Measurements from ENCODE around the gene RIPOR2.
A peak's percentile ranks its signal among the peaks of the same experiment; 100 is the strongest.
"Not testable (repeated sequence)": the region's sequence is repeated elsewhere in the genome, so short reads cannot be mapped to it uniquely, and the experiment has no call there.

Gene RIPOR2

DNA sequence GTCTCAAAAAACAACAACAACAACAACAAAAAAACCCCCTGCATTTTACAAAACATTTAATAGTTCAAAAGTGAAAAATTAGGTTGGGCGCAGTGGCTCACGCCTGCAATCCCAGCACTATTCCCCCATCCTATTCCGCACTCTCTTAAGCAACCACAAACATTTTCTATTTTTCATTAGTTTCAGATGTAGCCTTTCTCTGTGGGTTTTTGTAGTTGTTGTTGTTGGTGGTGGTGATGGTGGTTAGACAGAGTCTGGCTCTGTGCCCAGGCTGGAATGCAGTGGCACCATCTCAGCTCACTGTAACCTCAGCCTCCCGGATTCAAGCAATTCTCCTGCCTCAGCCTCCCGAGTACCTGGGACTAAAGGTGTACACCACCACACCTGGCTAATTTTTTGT is 167.4 kb downstream of the RIPOR2 start:
- H3K4me2 ChIP-seq (ENCODE audit: low read length) = no peak overlapping the region

DNA sequence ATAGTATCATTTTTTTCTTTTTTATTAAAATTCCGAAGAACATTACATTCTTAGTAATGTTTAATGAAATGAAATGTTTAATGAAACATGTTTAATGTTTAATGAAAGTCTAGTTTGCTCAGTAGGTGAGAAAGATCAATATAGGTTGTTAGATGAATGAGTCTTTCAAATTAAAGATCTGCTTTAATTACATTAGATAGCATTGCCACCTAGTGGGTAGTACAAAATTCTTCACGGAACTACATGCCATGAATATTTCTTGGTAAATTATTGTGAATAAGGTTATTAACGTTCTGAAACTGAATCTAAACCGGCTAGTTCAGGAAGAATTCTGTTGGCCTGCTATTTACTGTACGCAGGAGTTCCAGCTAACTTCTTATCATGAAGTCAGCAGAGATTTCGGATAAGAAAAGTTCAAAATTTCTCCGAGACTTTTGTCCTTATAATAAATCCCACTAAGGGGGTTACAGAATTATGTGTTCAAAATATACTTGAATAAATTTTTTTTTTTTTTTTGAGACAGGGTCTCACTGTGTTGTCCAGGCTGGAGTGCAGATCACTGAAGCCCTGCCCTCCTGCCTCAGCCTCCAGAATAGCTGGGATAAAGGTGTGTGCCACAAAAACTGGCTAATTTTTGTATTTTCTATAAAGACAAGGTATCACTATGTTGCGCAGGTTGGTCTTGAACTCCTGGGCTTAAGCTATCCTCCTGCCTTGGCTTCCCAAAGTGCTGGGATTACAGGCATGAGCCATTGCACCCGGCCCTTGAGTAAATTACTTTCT is 168.9 kb downstream of the RIPOR2 start:
- Histone ChIP-seq H4K20me1 (ENCODE audit: insufficient read depth, low read length) (no peaks in the 10 kb centered on the region), H3K79me2 (ENCODE audit: low read length) (no peaks in the 10 kb centered on the region), H2AFZ (ENCODE audit: low read depth, low read length) (peak overlapping the region; percentile 59), H3K4me1 (ENCODE audit: low read length) (peaks cover 2% of the 10 kb centered on the region), H3K4me3 (ENCODE audit: low read length) (peak overlapping the region; percentile 60), H3K27ac (ENCODE audit: low read length) (no peak overlapping the region), H3K9ac (ENCODE audit: low read length) (peak overlapping the region; percentile 15; the same call in 1 of the 2 replicates), H3K36me3 (replicated peaks; ENCODE audit: low read depth, low read length) (no peaks in the 10 kb centered on the region), H3K4me2 (ENCODE audit: low read length) (peak overlapping the region; percentile 65), H3K9me3 (ENCODE audit: insufficient read depth, low read length) (no peaks in the 10 kb centered on the region), H3K27me3 (ENCODE audit: low read depth, low read length) (no peaks in the 10 kb centered on the region)
- TF ChIP-seq, protein P1, sequence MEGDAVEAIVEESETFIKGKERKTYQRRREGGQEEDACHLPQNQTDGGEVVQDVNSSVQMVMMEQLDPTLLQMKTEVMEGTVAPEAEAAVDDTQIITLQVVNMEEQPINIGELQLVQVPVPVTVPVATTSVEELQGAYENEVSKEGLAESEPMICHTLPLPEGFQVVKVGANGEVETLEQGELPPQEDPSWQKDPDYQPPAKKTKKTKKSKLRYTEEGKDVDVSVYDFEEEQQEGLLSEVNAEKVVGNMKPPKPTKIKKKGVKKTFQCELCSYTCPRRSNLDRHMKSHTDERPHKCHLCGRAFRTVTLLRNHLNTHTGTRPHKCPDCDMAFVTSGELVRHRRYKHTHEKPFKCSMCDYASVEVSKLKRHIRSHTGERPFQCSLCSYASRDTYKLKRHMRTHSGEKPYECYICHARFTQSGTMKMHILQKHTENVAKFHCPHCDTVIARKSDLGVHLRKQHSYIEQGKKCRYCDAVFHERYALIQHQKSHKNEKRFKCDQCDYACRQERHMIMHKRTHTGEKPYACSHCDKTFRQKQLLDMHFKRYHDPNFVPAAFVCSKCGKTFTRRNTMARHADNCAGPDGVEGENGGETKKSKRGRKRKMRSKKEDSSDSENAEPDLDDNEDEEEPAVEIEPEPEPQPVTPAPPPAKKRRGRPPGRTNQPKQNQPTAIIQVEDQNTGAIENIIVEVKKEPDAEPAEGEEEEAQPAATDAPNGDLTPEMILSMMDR (IDR thresholded peaks at IDR 0.05; ENCODE audit: low read depth, low read length) = peak; percentile 58
- TF ChIP-seq EZH2phosphoT487 (IDR thresholded peaks at IDR 0.05; ENCODE audit: low read depth) = no peak

More for the DNA sequence above, 167.4 kb downstream of the RIPOR2 start:
- H3K9ac ChIP-seq (ENCODE audit: low read length) = no peak overlapping the region
- H3K4me3 ChIP-seq (ENCODE audit: low read length) = no peak overlapping the region
- TF ChIP-seq, protein P1 (IDR thresholded peaks at IDR 0.05; ENCODE audit: low read depth, low read length) = no peak
- TF ChIP-seq EZH2phosphoT487 (IDR thresholded peaks at IDR 0.05; ENCODE audit: low read depth) = no peak
- H3K27ac ChIP-seq (ENCODE audit: low read length) = no peak overlapping the region
- H3K79me2 ChIP-seq (ENCODE audit: low read length) = no peaks in the 10 kb centered on the region
- no peaks in the 10 kb centered on the region for H3K27me3 ChIP-seq (ENCODE audit: low read depth, low read length)
- H3K9me3 ChIP-seq (ENCODE audit: insufficient read depth, low read length) = no peaks in the 10 kb centered on the region
- H2AFZ ChIP-seq (ENCODE audit: low read depth, low read length) = no peak overlapping the region
- H3K36me3 ChIP-seq (replicated peaks; ENCODE audit: low read depth, low read length) = no peaks in the 10 kb centered on the region
- H3K4me1 ChIP-seq (ENCODE audit: low read length) = no peaks in the 10 kb centered on the region
- H4K20me1 ChIP-seq (ENCODE audit: insufficient read depth, low read length) = no peaks in the 10 kb centered on the region

DNA sequence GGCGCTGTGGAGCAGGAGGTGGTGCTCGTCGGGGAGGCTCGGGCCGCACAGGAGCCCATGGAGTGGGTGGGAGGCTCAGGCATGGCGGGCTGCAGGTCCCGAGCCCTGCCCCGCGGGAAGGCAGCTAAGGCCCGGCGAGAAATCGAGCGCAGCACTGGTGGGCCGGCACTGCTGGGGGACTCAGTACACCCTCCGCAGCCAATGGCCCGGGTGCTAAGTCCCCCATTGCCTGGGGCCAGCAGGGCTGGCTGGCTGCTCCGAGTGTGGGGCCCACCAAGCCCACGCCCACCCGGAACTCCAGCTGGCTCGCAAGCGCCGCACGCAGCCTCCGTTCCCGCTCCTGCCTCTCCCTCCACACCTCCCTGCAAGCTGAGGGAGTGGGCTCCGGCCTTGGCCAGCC is 169.8 kb downstream of the RIPOR2 start:
- not testable (repeated sequence) for H3K4me2 ChIP-seq (ENCODE audit: low read length); H3K4me1 ChIP-seq (ENCODE audit: low read length)

DNA sequence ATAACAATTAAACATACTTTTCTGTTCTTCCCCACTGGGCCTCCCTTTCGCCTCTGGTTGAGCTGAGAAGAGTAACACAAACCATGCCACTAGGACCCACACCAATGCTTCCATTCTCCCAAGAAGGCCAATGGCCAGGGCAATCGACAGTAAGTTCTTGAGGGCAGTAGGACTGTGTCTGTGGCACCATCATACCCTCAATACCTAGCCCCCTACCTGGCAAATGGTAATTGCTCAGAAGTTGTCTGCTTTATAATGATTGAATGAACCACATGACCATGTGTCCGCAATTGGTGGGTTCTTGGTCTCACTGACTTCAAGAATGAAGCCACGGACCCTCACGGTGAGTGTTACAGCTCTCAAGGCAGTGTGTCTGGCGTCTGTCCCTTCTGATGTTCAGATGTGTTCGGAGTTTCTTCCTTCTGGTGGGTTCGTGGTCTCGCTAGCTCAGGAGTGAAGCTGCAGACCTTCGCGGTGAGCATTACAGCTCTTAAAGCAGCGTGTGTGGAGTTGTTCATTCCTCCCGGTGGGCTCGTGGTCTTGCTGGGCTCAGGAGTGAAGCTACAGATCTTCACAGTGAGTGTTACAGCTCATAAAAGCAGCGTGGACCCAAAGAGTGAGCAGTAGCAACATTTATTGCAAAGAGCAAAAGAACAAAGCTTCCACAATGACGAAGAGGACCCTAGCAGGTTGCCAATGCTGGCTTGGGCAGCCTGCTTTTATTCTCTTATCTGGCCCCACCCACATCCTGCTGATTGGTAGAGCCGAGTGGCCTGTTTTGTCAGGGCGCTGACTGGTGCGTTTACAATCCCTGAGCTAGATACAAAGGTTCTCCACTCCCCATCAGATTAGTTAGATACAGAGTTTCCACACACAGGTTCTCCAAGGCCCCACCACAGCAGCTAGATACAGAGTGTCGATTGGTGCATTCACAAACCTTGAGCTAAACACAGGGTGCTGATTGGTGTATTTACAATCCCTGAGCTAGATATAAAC is 170.6 kb downstream of the RIPOR2 start:
- H4K20me1 ChIP-seq (ENCODE audit: insufficient read depth, low read length); H3K9me3 ChIP-seq (ENCODE audit: insufficient read depth, low read length); H3K4me3 ChIP-seq (ENCODE audit: low read length); H3K4me1 ChIP-seq (ENCODE audit: low read length); H3K79me2 ChIP-seq (ENCODE audit: low read length); H2AFZ ChIP-seq (ENCODE audit: low read depth, low read length); H3K9ac ChIP-seq (ENCODE audit: low read length); H3K27ac ChIP-seq (ENCODE audit: low read length); H3K36me3 ChIP-seq (replicated peaks; ENCODE audit: low read depth, low read length); H3K27me3 ChIP-seq (ENCODE audit: low read depth, low read length); H3K4me2 ChIP-seq (ENCODE audit: low read length): not testable (repeated sequence)

More for the DNA sequence above, 169.8 kb downstream of the RIPOR2 start:
- not testable (repeated sequence) for H4K20me1 ChIP-seq (ENCODE audit: insufficient read depth, low read length); H3K9me3 ChIP-seq (ENCODE audit: insufficient read depth, low read length); H3K36me3 ChIP-seq (replicated peaks; ENCODE audit: low read depth, low read length); H3K27me3 ChIP-seq (ENCODE audit: low read depth, low read length); H2AFZ ChIP-seq (ENCODE audit: low read depth, low read length); H3K9ac ChIP-seq (ENCODE audit: low read length); H3K27ac ChIP-seq (ENCODE audit: low read length); H3K4me3 ChIP-seq (ENCODE audit: low read length); H3K79me2 ChIP-seq (ENCODE audit: low read length)

Measured in OCI-LY3 (cell line).